Activated CD4-positive, alpha-beta T cell treated with anti-CD3 and anti-CD28 coated beads for 24 hours (primary cell): ENCODE results near the gene RDX.

Experiments
- DNase-seq, 2 donors: peaks; one replicate each; pipeline ENCODE4 v3.0.0-alpha.2; 2020; ENCODE audit warnings: low read depth in 2 of 2

Gene RDX

GRCh38 chr11:110130642-110131238 is 165.7 kb downstream of the RDX start:
- no peak for DNase-seq

DNA sequence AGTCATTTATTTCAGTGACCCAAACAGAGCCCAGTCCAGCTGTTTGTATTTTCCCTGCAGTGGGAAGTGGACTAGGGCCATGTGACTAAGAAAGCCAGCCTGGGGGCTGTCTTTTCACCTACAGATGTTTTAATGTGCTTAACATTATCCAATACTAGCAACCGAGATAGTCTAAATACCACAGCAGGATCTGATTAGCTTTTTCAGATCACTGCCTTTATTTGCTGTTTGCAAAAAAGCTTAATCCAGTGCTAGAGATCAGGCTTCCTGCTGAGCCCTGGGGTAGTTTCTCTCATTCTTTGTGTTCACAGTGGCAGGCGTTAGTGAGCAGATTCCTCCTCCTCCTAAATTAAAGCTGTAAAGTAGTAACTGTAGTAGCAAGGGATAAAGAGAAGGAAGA is 168.3 kb downstream of the RDX start:
- no peak for DNase-seq

- no peak for DNase-seq
Measured at GRCh38 chr11:110126936-110127335, 169.5 kb downstream of the RDX start.

DNA sequence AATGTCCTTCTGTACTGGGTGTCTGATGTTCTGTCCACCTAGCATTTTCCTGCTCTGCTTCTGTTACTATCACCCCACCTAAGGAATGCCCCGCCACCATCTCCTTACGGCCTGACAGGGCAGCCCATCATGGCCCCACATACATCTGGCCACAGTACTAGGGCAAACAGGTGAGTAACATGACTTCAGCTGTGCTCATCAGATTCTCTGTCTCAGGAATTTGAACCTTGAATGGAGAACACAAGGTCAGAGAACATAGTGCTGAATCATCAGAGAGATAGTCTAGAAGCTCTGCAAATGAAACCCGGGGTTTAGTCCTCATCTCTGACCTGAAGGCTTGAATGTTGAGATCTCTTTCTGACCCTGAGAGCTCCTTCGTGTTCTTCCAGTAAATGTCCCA is 170.8 kb downstream of the RDX start:
- DNase-seq: no peak
